Nephron progenitor cell (in vitro differentiated cells): ENCODE results near the gene UBE2M.
A peak's percentile ranks its signal among the peaks of the same experiment; 100 is the strongest.

Experiments used
- DNase-seq: peaks from one replicate; pipeline ENCODE4 v3.0.0; 2021
- H3K27ac Mint-ChIP-seq: 2 replicates; pipeline ENCODE4 v1.8.0; 2021; ENCODE audit warnings: mild to moderate bottlenecking, moderate library complexity, mixed read lengths
- H3K27me3 Mint-ChIP-seq: 2 replicates; pipeline ENCODE4 v1.8.0; 2021; ENCODE audit warnings: mild to moderate bottlenecking, low read depth, mixed read lengths; ENCODE audit not compliant: poor library complexity
- H3K36me3 Mint-ChIP-seq: 2 replicates; pipeline ENCODE4 v1.8.0; 2021; ENCODE audit warnings: low read depth, mixed read lengths
- H3K4me1 Mint-ChIP-seq: 2 replicates; pipeline ENCODE4 v1.8.0; 2021; ENCODE audit warnings: mixed read lengths
- H3K4me3 Mint-ChIP-seq: 2 replicates; pipeline ENCODE4 v1.8.0; 2021; ENCODE audit warnings: mild to moderate bottlenecking, moderate library complexity, mixed read lengths
- H3K9me3 Mint-ChIP-seq: 2 replicates; pipeline ENCODE4 v1.8.0; 2021; ENCODE audit warnings: mild to moderate bottlenecking, moderate library complexity, mixed read lengths
- CTCF ChIP-seq: fragments of 200-600 bp; sonication (generic); IDR thresholded peaks from 2 replicates; pipeline ENCODE4 v1.5.0; 2021; ENCODE audit warnings: antibody characterized with exemption

Gene UBE2M

GRCh38 chr19:58538257-58539168 lies 19.9 kb downstream of the UBE2M start:
- Mint-ChIP-seq H3K27me3 (peaks cover 41% of the 10 kb centered on the region), H3K27ac (peak overlapping the region; percentile 95), H3K4me1 (peaks cover 16% of the 10 kb centered on the region), H3K4me3 (peak overlapping the region; percentile 88), H3K9me3 (no peaks in the 10 kb centered on the region), H3K36me3 (no peaks in the 10 kb centered on the region)
- DNase-seq: peak; percentile 88
- TF ChIP-seq CTCF: no peak

GRCh38 chr19:58536852-58537798 lies 21.3 kb downstream of the UBE2M start:
- Mint-ChIP-seq H3K36me3 (no peaks in the 10 kb centered on the region), H3K4me1 (peaks cover 14% of the 10 kb centered on the region), H3K9me3 (no peaks in the 10 kb centered on the region), H3K27me3 (peaks cover 27% of the 10 kb centered on the region), H3K27ac (no peak overlapping the region), H3K4me3 (no peak overlapping the region)
- TF ChIP-seq CTCF: no peak
- DNase-seq: no peak

- Mint-ChIP-seq H3K4me1 (peaks cover 14% of the 10 kb centered on the region), H3K36me3 (no peaks in the 10 kb centered on the region), H3K4me3 (no peak overlapping the region), H3K27ac (no peak overlapping the region), H3K27me3 (peaks cover 27% of the 10 kb centered on the region), H3K9me3 (no peaks in the 10 kb centered on the region)
- DNase-seq: no peak
- no peak for TF ChIP-seq CTCF
These were observed 22.6 kb downstream of the UBE2M start for GRCh38 chr19:58535857-58536256.

GRCh38 chr19:58531034-58531840 lies 27.2 kb downstream of the UBE2M start:
- Mint-ChIP-seq H3K9me3 (no peaks in the 10 kb centered on the region), H3K4me1 (peaks cover 16% of the 10 kb centered on the region), H3K27ac (no peak overlapping the region), H3K4me3 (no peak overlapping the region), H3K27me3 (peaks cover 23% of the 10 kb centered on the region), H3K36me3 (no peaks in the 10 kb centered on the region)
- TF ChIP-seq CTCF: no peak
- no peak for DNase-seq

GRCh38 chr19:58529405-58529804 lies 29.0 kb downstream of the UBE2M start:
- Mint-ChIP-seq H3K27me3 (peaks cover 23% of the 10 kb centered on the region), H3K36me3 (no peaks in the 10 kb centered on the region), H3K4me3 (no peak overlapping the region), H3K9me3 (no peaks in the 10 kb centered on the region), H3K27ac (no peak overlapping the region), H3K4me1 (peaks cover 11% of the 10 kb centered on the region)
- no peak for TF ChIP-seq CTCF
- DNase-seq: no peak
